ENCODE results near the gene DDIT3. TPM values are rescaled to one million over a fixed set of nuclear protein-coding genes. Genes with fewer than 3 reads are reported as not detected.

Gene DDIT3
- total RNA-seq, 1 experiment from 2014 or later = 79.2 TPM

GRCh38 chr12:57547288-57548012, 27.1 kb upstream of the DDIT3 start:
- Mint-ChIP-seq H3K9me3 (ENCODE audit: unreplicated experiment) (no peaks in the 10 kb centered on the region), H3K4me3 (ENCODE audit: unreplicated experiment) (peak overlapping the region; percentile 97), H3K36me3 (ENCODE audit: insufficient read depth, unreplicated experiment) (peaks cover 15% of the 10 kb centered on the region), H3K4me1 (ENCODE audit: low read depth, unreplicated experiment) (peaks cover 10% of the 10 kb centered on the region), H3K27me3 (ENCODE audit: insufficient read depth, unreplicated experiment) (peaks cover 22% of the 10 kb centered on the region), H3K27ac (ENCODE audit: unreplicated experiment) (no peak overlapping the region)
- TF ChIP-seq CTCF (IDR thresholded peaks at IDR 0.05; ENCODE audit: insufficient read depth in 1 of 2, low read depth in 1 of 2, low read length in 1 of 2, severe bottlenecking in 1 of 2, unreplicated experiment in 1 of 2) = no peak
- no peak for DNase-seq
- no TSS peak for BruUV-seq (replicated peaks)
- H3K36me3 ChIP-seq (ENCODE audit: control insufficient read depth, insufficient read depth, low read length) = 0 out of 2 replicates have a peak, but pooled peaks cover 1% of the 10 kb centered on the region
- ChIA-PET POLR2A (interaction anchor here (0.6 to 1.8 kb wide), 3 partner anchors 15 to 27 kb away, joined by 3 to 7 read pairs (median 6); partner anchors contain the start of gene DDIT3), CTCF (interaction anchor here (0.6 to 0.9 kb wide), 2 partner anchors 56 to 146 kb away, joined by 3 read pairs; partner anchors contain the start of gene OS9)
- no peaks in the 10 kb centered on the region for H3K9me3 ChIP-seq
- H3K4me3 ChIP-seq (ENCODE audit: low read depth, low read length) = no peak overlapping the region; the same call in 1 of the 2 replicates
- peaks cover 3% of the 10 kb centered on the region for H3K27me3 ChIP-seq (replicated peaks; ENCODE audit: control insufficient read depth, insufficient read depth, low read length)
- H3K4me1 ChIP-seq = peaks cover 9% of the 10 kb centered on the region; the same call in 1 of the 2 replicates
- intact Hi-C loops (cut with micrococcal nuclease; ENCODE audit: unreplicated experiment) = loop anchor here (2.0 kb wide), 1 partner anchor 25 kb away; the partner anchor contains the start of gene MBD6

GRCh38 chr12:57546438-57547287, 26.3 kb upstream of the DDIT3 start, which contains the start of gene DCTN2:
TSS of gene DCTN2 (minus strand) at chr12:57547192. CDS start at chr12:57547063, 129 bp downstream.
- 0 out of 2 replicates have a peak, but pooled peaks cover 1% of the 10 kb centered on the region for H3K36me3 ChIP-seq (ENCODE audit: control insufficient read depth, insufficient read depth, low read length)
- peak in 1 of 2 experiments; percentile 7 for TF ChIP-seq CTCF (IDR thresholded peaks at IDR 0.05; ENCODE audit: insufficient read depth in 1 of 2, low read depth in 1 of 2, low read length in 1 of 2, severe bottlenecking in 1 of 2, unreplicated experiment in 1 of 2)
- H3K4me1 ChIP-seq = peaks cover 9% of the 10 kb centered on the region; the same call in 1 of the 2 replicates
- peak within 1 kb of the TSS; percentile 96 for H3K27ac Mint-ChIP-seq (ENCODE audit: unreplicated experiment)
- POLR2A ChIA-PET = interaction anchor here (0.6 to 1.8 kb wide), 4 partner anchors 14 to 217 kb away, joined by 3 to 8 read pairs (median 6); partner anchors contain the start of gene DDIT3
- H3K4me3 Mint-ChIP-seq (ENCODE audit: unreplicated experiment) = peak within 1 kb of the TSS; percentile 97
- peak within 1 kb of the TSS; percentile 77 for H3K4me3 ChIP-seq (ENCODE audit: low read depth, low read length)
- H3K9me3 Mint-ChIP-seq (ENCODE audit: unreplicated experiment) = no peaks in the 10 kb centered on the region
- H3K4me1 Mint-ChIP-seq (ENCODE audit: low read depth, unreplicated experiment) = peaks cover 10% of the 10 kb centered on the region
- H3K27me3 Mint-ChIP-seq (ENCODE audit: insufficient read depth, unreplicated experiment) = peaks cover 22% of the 10 kb centered on the region
- DNase-seq = peak; percentile 96 to 97
- peaks cover 3% of the 10 kb centered on the region for H3K27me3 ChIP-seq (replicated peaks; ENCODE audit: control insufficient read depth, insufficient read depth, low read length)
- CTCF ChIA-PET = interaction anchor here (0.5 to 1.0 kb wide), 6 partner anchors 24 to 358 kb away, joined by 3 to 4 read pairs (median 3); partner anchors contain the start of gene OS9
- H3K36me3 Mint-ChIP-seq (ENCODE audit: insufficient read depth, unreplicated experiment) = peaks cover 15% of the 10 kb centered on the region
- BruUV-seq (replicated peaks) = no TSS peak
- no peaks in the 10 kb centered on the region for H3K9me3 ChIP-seq
- intact Hi-C loops (cut with micrococcal nuclease; ENCODE audit: unreplicated experiment) = loop anchor here (2.0 kb wide), 1 partner anchor 24 kb away; the partner anchor contains the start of gene MBD6

Measured in Caco-2 (cell line).